SK-N-SH (cell line): ENCODE measurements around the gene CCDC50. TPM values are rescaled to one million over a fixed set of nuclear protein-coding genes. Genes with fewer than 3 reads are reported as not detected.

Source experiments
- CTCF ChIA-PET: fragments of 300-600, 350-600 bp; formaldehyde crosslinking; extraction: SDS; loops from one replicate; lab custom pipeline; 2021; lab: Yijun Ruan, JAX
- POLR2A ChIA-PET: fragments of 350-600 bp; sonication (Branson Sonifier 250); formaldehyde crosslinking; extraction: SDS; loops from one replicate; lab custom pipeline; 2020; ENCODE audit warnings: antibody characterized with exemption, inconsistent platforms; lab: Yijun Ruan, JAX
- DNase-seq: peaks from one replicate; pipeline ENCODE4 v3.0.0; 2012
- H2AFZ ChIP-seq: fragments of 200-600 bp; sonication (generic); 2 replicates; pipeline ENCODE4 v1.8.1; 2016; ENCODE audit warnings: antibody characterized with exemption, mild to moderate bottlenecking, low read depth
- H3F3A ChIP-seq: fragments of 200-600 bp; sonication (generic); replicated peaks from 2 replicates; pipeline ENCODE3; 2016; ENCODE audit warnings: antibody characterized with exemption, mild to moderate bottlenecking; ENCODE audit not compliant: insufficient read depth
- H3K27ac ChIP-seq, 2 experiments: fragments of 200-500 bp in 1 of 2; fragments of 200-600 bp in 1 of 2; sonication (Bioruptor generic) in 1 of 2; sonication (generic), shearing (Covaris generic) in 1 of 2; 2 replicates each; pipeline versions ENCODE4 v1.5.1 to v1.6.1; 2014 to 2016; ENCODE audit warnings: low read depth in 2 of 2, inconsistent platforms in 1 of 2, low read length in 1 of 2, mild to moderate bottlenecking in 1 of 2, mixed read lengths in 1 of 2
- H3K27me3 ChIP-seq: fragments of 200-600 bp; sonication (generic), shearing (Covaris generic); 2 replicates; pipeline ENCODE4 v1.6.1; 2016; ENCODE audit warnings: mixed run types; ENCODE audit not compliant: insufficient read depth
- H3K36me3 ChIP-seq, 2 experiments: fragments of 200-500 bp in 1 of 2; fragments of 200-600 bp in 1 of 2; sonication (Bioruptor generic) in 1 of 2; sonication (generic) in 1 of 2; replicated peaks in 1 of 2; 2 replicates each; pipeline versions ENCODE3 to v1.5.1; 2014 to 2016; ENCODE audit warnings: low read length in 1 of 2, mild to moderate bottlenecking in 1 of 2; ENCODE audit not compliant: insufficient read depth in 2 of 2, control insufficient read depth in 1 of 2
- H3K4me1 ChIP-seq, 2 experiments: fragments of 200-500 bp in 1 of 2; fragments of 200-600 bp in 1 of 2; sonication (Bioruptor generic) in 1 of 2; sonication (generic), shearing (Covaris generic) in 1 of 2; 2 replicates each; pipeline versions ENCODE4 v1.5.1 to v1.6.1; 2014 to 2016; ENCODE audit warnings: low read depth in 1 of 2, low read length in 1 of 2, mixed run types in 1 of 2; ENCODE audit not compliant: insufficient read depth in 2 of 2, control insufficient read depth in 1 of 2
- H3K4me2 ChIP-seq: fragments of 200-600 bp; sonication (generic), shearing (Covaris generic); 2 replicates; pipeline ENCODE4 v1.6.1; 2017; ENCODE audit warnings: mixed run types
- H3K4me3 ChIP-seq, 2 experiments: fragments of 200-500 bp in 1 of 2; fragments of 200-600 bp in 1 of 2; sonication (Bioruptor generic) in 1 of 2; sonication (generic), shearing (Covaris generic) in 1 of 2; 2 replicates each; pipeline versions ENCODE4 v1.5.1 to v1.8.1; 2014 to 2016; ENCODE audit warnings: low read depth in 2 of 2, inconsistent platforms in 1 of 2, low read length in 1 of 2, mild to moderate bottlenecking in 1 of 2, mixed read lengths in 1 of 2, moderate library complexity in 1 of 2
- H3K79me2 ChIP-seq: fragments of 200-600 bp; sonication (generic); 2 replicates; pipeline ENCODE4 v1.8.1; 2017; ENCODE audit warnings: mild to moderate bottlenecking; ENCODE audit not compliant: insufficient read depth
- H3K9ac ChIP-seq: fragments of 200-600 bp; sonication (generic); 2 replicates; pipeline ENCODE4 v1.6.1; 2017; ENCODE audit warnings: mixed run types
- H3K9me2 ChIP-seq: fragments of 200-600 bp; sonication (generic); 2 replicates; pipeline ENCODE4 v1.6.1; 2017; ENCODE audit warnings: mixed run types
- H3K9me3 ChIP-seq: fragments of 200-600 bp; sonication (generic); 2 replicates; pipeline ENCODE4 v1.6.1; 2017; ENCODE audit warnings: mixed run types, mild to moderate bottlenecking, moderate library complexity
- H4K20me1 ChIP-seq: fragments of 200-600 bp; sonication (generic); 2 replicates; pipeline ENCODE4 v1.6.1; 2017; ENCODE audit warnings: mild to moderate bottlenecking, mixed run types; ENCODE audit not compliant: insufficient read depth
- CHD2 ChIP-seq: fragments of 150-350 bp; IDR thresholded peaks from 2 replicates; pipeline ENCODE4 v1.6.1; 2018; ENCODE audit warnings: low read length; ENCODE audit not compliant: partially characterized antibody
- CTCF ChIP-seq: fragments of 200-600 bp; sonication (generic); IDR thresholded peaks from 2 replicates; pipeline ENCODE4 v1.6.1; 2017; ENCODE audit warnings: antibody characterized with exemption, mild to moderate bottlenecking, moderate library complexity
- ELF1 ChIP-seq: IDR thresholded peaks from 2 replicates; pipeline ENCODE4 v1.4.0; 2012
- EP300 ChIP-seq, 2 experiments: IDR thresholded peaks; 2 replicates each; pipeline versions ENCODE4 v1.4.0 to v1.6.1; 2012; ENCODE audit warnings: borderline replicate concordance in 1 of 2, low read depth in 1 of 2, low read length in 1 of 2
- FOSL2 ChIP-seq: IDR thresholded peaks from 2 replicates; pipeline ENCODE4 v1.4.0; 2012; ENCODE audit warnings: low read depth, mild to moderate bottlenecking, moderate library complexity, borderline replicate concordance
- FOXM1 ChIP-seq: IDR thresholded peaks from 2 replicates; pipeline ENCODE4 v1.4.0; 2012; ENCODE audit warnings: low read depth, mild to moderate bottlenecking
- GABPA ChIP-seq: IDR thresholded peaks from 2 replicates; pipeline ENCODE4 v1.4.0; 2012; ENCODE audit warnings: low read depth, mild to moderate bottlenecking
- IRF3 ChIP-seq: fragments of 150-350 bp; IDR thresholded peaks from 2 replicates; pipeline ENCODE4 v1.6.1; 2016; ENCODE audit warnings: mild to moderate bottlenecking, low read depth, low read length
- MEF2A ChIP-seq: IDR thresholded peaks from 2 replicates; pipeline ENCODE4 v1.4.0; 2012; ENCODE audit warnings: low read depth, borderline replicate concordance
- MXI1 ChIP-seq: IDR thresholded peaks from 2 replicates; pipeline ENCODE4 v1.6.1; 2012; ENCODE audit warnings: mild to moderate bottlenecking, low read depth, low read length, improper control_type of control experiment
- NFIC ChIP-seq: IDR thresholded peaks from 2 replicates; pipeline ENCODE4 v1.4.0; 2012; ENCODE audit warnings: borderline replicate concordance
- POLR2AphosphoS5 ChIP-seq: IDR thresholded peaks from 2 replicates; pipeline ENCODE4 v1.6.1; 2012; ENCODE audit warnings: low read depth, low read length
- REST ChIP-seq: IDR thresholded peaks from 2 replicates; pipeline ENCODE4 v1.6.1; 2012; ENCODE audit warnings: mild to moderate bottlenecking, low read depth, low read length, moderate library complexity
- RXRA ChIP-seq: IDR thresholded peaks from 2 replicates; pipeline ENCODE4 v1.4.0; 2012; ENCODE audit warnings: low read depth, mild to moderate bottlenecking, borderline replicate concordance
- SIN3A ChIP-seq: IDR thresholded peaks from 2 replicates; pipeline ENCODE4 v1.6.1; 2012; ENCODE audit warnings: low read depth, mild to moderate bottlenecking, low read length, moderate library complexity, borderline replicate concordance
- SMC3 ChIP-seq: IDR thresholded peaks from 2 replicates; pipeline ENCODE4 v1.6.1; 2012; ENCODE audit warnings: low read depth, low read length, improper control_type of control experiment
- TEAD4 ChIP-seq: IDR thresholded peaks from 2 replicates; pipeline ENCODE4 v1.4.0; 2012; ENCODE audit warnings: mild to moderate bottlenecking, borderline replicate concordance; ENCODE audit not compliant: insufficient read depth
- USF1 ChIP-seq: IDR thresholded peaks from 2 replicates; pipeline ENCODE4 v1.4.0; 2012; ENCODE audit warnings: low read depth, borderline replicate concordance
- YY1 ChIP-seq: IDR thresholded peaks from 2 replicates; pipeline ENCODE4 v1.4.0; 2012; ENCODE audit warnings: low read depth, mild to moderate bottlenecking
- polyA plus RNA-seq, 3 experiments: library from polyadenylated mRNA; depleted of rRNA; stranded (reverse); fragments of >200 nt; gene quantifications; 2 replicates each; pipeline ENCODE4 v1.2.3, GENCODE V29; 2012

CCDC50 gene
- polyA plus RNA-seq, 1 of the 3 experiments (the other 2 are of a cell fraction), result 21.9 TPM

- TF ChIP-seq USF1 (no peak), MXI1 (no peak), SMC3 (no peak), YY1 (no peak), GABPA (no peak), FOXM1 (no peak), MEF2A (no peak), REST (no peak)
Measured at GRCh38 chr3:191296041-191296541, 33.1 kb upstream of the CCDC50 start (continued).

- no peaks in the 10 kb centered on the region for H3K9me2 ChIP-seq
- H3K9me3 ChIP-seq, result no peaks in the 10 kb centered on the region
- no peaks in the 10 kb centered on the region for H4K20me1 ChIP-seq
- ChIA-PET POLR2A (no interaction called here), CTCF (no interaction called here)
- no peak overlapping the region for H3K9ac ChIP-seq
- H3K4me3 ChIP-seq, result no peak overlapping the region
- no peaks in the 10 kb centered on the region for H3F3A ChIP-seq
- no peak overlapping the region for H3K27ac ChIP-seq
- no peak overlapping the region for H2AFZ ChIP-seq
- no peaks in the 10 kb centered on the region for H3K79me2 ChIP-seq
- DNase-seq, result no peak
- H3K36me3 ChIP-seq, result no peaks in the 10 kb centered on the region
- TF ChIP-seq TEAD4 (no peak), YY1 (no peak), EP300 (IDR thresholded peaks at IDR 0.05; ENCODE audit: borderline replicate concordance in 1 of 2, low read depth in 1 of 2, low read length in 1 of 2) (no peak), USF1 (no peak), RXRA (no peak), FOSL2 (no peak), IRF3 (no peak), SMC3 (no peak), ELF1 (no peak), POLR2AphosphoS5 (no peak), CHD2 (no peak), SIN3A (no peak), NFIC (no peak), CTCF (no peak), REST (no peak)
- no peak overlapping the region for H3K4me2 ChIP-seq
- H3K4me1 ChIP-seq, result no peaks in the 10 kb centered on the region
- 0 out of 2 replicates have a peak, but pooled peaks cover 8% of the 10 kb centered on the region for H3K27me3 ChIP-seq
Measured at GRCh38 chr3:191298846-191299245, 30.3 kb upstream of the CCDC50 start.
